Mesothelial cell of epicardium (in vitro differentiated cells): ENCODE results near the gene KCNA3. TPM values are rescaled to one million over a fixed set of nuclear protein-coding genes. Genes with fewer than 3 reads are reported as not detected.

ENCODE experiments used
- DNase-seq, 2 experiments: peaks; one replicate each; pipeline ENCODE4 v3.0.0; 2021; ENCODE audit warnings: low spot score in 2 of 2; ENCODE audit not compliant: unreplicated experiment in 2 of 2
- H3K27ac Mint-ChIP-seq: 2 replicates; pipeline ENCODE4 v1.8.0; 2021; ENCODE audit warnings: mixed read lengths
- H3K27me3 Mint-ChIP-seq: 2 replicates; pipeline ENCODE4 v1.8.0; 2021; ENCODE audit warnings: low read depth, mixed read lengths
- H3K36me3 Mint-ChIP-seq: 2 replicates; pipeline ENCODE4 v1.8.0; 2021; ENCODE audit warnings: mixed read lengths
- H3K4me1 Mint-ChIP-seq: 2 replicates; pipeline ENCODE4 v1.8.0; 2021; ENCODE audit warnings: mixed read lengths
- H3K4me3 Mint-ChIP-seq: 2 replicates; pipeline ENCODE4 v1.8.0; 2021; ENCODE audit warnings: mild to moderate bottlenecking, moderate library complexity, mixed read lengths
- H3K9me3 Mint-ChIP-seq: 2 replicates; pipeline ENCODE4 v1.8.0; 2021; ENCODE audit warnings: mixed read lengths
- CTCF ChIP-seq: fragments of 200-600 bp; sonication (generic); IDR thresholded peaks from one replicate; pipeline ENCODE4 v1.5.0; 2021; ENCODE audit warnings: antibody characterized with exemption; ENCODE audit not compliant: unreplicated experiment
- total RNA-seq: library from RNA; stranded (reverse); gene quantifications from 3 replicates; pipeline ENCODE4 v1.2.1, GENCODE V29; 2021

The KCNA3 gene
- total RNA-seq, 1 donor from 2014 or later, result 0.34 TPM

DNA sequence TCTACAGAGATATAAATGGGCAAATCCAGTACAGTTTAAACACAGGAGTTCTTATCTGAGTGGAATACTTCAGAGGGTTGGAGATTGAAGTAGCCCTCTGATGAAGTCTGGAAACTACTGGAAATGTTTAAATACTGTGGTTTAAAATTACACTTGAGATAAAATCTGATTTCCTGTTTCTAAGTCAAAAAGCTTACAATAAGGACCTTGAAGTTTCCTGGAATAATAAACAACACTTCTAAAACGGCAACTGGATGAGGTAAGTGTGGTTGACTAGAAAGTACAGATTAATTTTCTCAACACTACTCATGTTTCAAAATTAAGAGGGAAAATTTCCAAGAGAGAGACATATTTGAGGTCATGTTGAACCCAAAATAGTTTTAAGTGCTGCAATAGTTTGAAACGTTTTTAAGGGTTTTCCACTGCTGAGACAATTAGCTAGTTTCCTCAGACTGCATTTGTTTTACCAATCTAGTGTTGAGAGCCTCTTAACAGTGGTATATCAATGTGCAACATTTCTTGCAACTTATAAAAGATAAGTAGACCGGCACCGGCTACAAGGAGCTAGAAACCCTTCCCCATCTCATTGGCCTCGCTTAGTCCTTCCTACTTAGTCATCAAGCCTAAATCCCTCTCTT is 27.4 kb downstream of the KCNA3 start:
- no peak overlapping the region for H3K27ac Mint-ChIP-seq

GRCh38 chr1:110645821-110646735 is 28.7 kb downstream of the KCNA3 start:
- no peak for TF ChIP-seq CTCF
- Mint-ChIP-seq H3K9me3 (no peaks in the 10 kb centered on the region), H3K4me1 (no peaks in the 10 kb centered on the region), H3K27me3 (peaks cover 28% of the 10 kb centered on the region), H3K4me3 (no peak overlapping the region), H3K27ac (no peak overlapping the region), H3K36me3 (no peaks in the 10 kb centered on the region)
- DNase-seq, result no peak

More for the DNA sequence above, 27.4 kb downstream of the KCNA3 start:
- DNase-seq, result no peak
- Mint-ChIP-seq H3K9me3 (no peaks in the 10 kb centered on the region), H3K27me3 (peaks cover 27% of the 10 kb centered on the region), H3K36me3 (no peaks in the 10 kb centered on the region), H3K4me3 (no peak overlapping the region), H3K4me1 (no peaks in the 10 kb centered on the region)
- TF ChIP-seq CTCF, result no peak

DNA sequence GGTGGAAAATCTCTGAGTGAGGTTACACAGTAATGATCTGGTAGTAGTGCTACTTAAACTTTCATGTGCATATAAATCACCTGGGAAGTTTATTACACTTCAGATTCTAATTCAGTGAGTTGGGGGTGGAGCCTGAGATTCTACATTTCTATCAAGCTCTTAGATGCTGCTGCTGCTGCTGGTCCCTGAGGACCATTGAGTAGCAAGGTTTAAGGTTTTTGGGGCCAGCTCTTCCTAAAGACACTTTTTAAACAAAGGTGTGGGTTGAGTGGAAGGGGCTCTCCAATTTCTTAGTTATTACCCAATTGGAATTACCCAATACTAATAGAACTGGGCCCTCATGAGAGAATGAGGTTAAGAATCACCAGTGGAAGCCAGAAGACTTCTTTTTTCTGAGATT is 29.5 kb downstream of the KCNA3 start:
- Mint-ChIP-seq H3K9me3 (no peaks in the 10 kb centered on the region), H3K36me3 (no peaks in the 10 kb centered on the region), H3K4me3 (no peak overlapping the region), H3K27ac (no peak overlapping the region), H3K27me3 (peaks cover 27% of the 10 kb centered on the region), H3K4me1 (no peaks in the 10 kb centered on the region)
- no peak for DNase-seq
- TF ChIP-seq CTCF, result no peak

DNA sequence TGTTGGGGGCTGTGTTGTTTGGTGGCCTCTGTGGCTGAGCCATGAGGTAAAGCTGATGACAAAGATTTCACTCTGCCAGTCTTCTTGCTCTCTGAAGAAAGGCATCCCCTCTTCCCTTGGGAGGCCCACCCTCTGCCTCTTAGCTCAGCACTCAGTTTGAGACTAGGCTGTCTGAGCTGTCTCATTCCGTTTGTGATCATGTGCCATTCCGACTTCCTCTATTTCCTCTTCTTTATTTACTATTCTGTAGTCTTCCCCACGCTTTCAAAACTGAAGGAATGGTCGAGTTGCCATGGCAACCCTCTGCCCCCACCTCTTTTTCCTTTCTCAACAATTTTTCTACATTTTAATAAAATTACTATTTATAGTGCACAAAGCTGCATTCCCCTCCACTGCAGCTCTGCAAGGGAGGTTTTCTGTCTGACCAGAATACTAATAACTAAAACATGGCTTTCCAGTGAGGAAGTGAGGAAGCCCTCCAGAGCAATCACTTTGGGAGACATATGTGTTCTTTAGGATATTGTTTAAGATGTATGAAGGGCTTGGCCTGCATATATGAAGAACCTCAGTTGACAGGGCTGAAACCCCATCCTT is 30.8 kb downstream of the KCNA3 start:
- no peak for TF ChIP-seq CTCF
- Mint-ChIP-seq H3K4me1 (no peaks in the 10 kb centered on the region), H3K9me3 (no peaks in the 10 kb centered on the region), H3K27ac (no peak overlapping the region), H3K4me3 (no peak overlapping the region), H3K27me3 (peaks cover 37% of the 10 kb centered on the region), H3K36me3 (no peaks in the 10 kb centered on the region)
- no peak for DNase-seq

GRCh38 chr1:110639724-110640386 is 34.9 kb downstream of the KCNA3 start:
- Mint-ChIP-seq H3K27me3 (peaks cover 49% of the 10 kb centered on the region), H3K4me1 (no peaks in the 10 kb centered on the region), H3K4me3 (no peak overlapping the region), H3K27ac (no peak overlapping the region), H3K9me3 (no peaks in the 10 kb centered on the region), H3K36me3 (no peaks in the 10 kb centered on the region)
- no peak for TF ChIP-seq CTCF
- DNase-seq, result no peak
